GM18858 (cell line): Measurements from ENCODE around the gene MAP3K1.
"Not testable (repeated sequence)": the region's sequence is repeated elsewhere in the genome, so short reads cannot be mapped to it uniquely, and the experiment has no call there.

Experiments
- ATAC-seq: cut with Tn5 transposase; IDR thresholded peaks from one replicate; pipeline ENCODE4 v1.9.1; 2021; ENCODE audit not compliant: unreplicated experiment

Gene MAP3K1

DNA sequence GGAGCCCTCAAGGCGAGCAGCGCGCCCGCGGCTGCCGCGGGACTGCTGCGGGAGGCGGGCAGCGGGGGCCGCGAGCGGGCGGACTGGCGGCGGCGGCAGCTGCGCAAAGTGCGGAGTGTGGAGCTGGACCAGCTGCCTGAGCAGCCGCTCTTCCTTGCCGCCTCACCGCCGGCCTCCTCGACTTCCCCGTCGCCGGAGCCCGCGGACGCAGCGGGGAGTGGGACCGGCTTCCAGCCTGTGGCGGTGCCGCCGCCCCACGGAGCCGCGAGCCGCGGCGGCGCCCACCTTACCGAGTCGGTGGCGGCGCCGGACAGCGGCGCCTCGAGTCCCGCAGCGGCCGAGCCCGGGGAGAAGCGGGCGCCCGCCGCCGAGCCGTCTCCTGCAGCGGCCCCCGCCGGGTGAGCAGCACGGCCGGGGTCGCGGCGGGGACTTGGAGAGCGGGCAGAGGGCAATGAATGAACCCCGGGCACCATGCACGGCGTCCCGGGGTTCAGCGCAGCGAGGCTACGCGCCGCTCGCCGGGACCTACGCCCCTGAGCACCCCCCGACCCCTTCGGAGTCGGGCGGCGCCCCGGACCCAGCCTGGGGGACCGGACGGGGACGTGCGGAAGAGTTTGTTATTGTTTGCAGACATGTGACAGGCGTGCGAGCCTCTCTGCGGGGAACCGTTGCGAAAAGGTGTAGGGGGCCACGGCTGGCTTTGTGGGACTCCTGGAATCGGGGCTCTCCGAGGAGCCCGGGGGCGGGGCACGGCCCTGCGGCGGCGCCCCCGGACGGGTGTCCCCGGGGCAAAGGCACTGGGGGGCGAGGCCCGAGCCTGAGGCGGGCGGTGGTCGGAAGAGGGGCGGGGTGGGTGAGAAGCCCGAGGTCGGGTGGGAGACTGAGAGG lies 553 bp downstream of the MAP3K1 start:
- peak; percentile 25 for ATAC-seq

DNA sequence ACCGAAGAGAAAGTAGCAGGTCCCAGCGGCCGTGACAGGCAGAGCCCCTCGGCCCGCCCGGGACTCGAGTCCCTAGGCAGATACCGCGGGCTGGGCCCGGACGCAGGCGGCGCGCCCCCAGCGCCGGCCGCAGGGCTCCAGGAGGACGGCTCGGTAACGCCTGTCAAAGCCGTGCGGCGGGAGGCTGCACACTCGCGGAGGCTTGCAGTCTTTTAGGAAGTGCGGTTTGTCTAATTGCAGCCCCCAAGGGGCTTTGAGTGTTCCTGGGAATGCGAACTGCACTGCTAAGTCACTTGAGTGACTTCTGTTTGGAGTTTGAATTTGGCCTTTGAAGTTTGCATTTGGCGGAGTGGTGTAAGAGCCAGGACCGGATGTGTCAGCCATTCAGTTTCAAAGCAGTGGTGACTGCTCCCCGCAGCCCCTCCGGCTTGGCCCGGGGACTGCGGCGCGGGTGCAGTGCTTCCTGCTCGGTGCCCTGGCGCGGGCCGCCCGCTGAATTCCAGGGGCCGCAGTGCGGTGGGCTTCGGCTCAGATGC lies 1.3 kb downstream of the MAP3K1 start:
- ATAC-seq: peak; percentile 31

DNA sequence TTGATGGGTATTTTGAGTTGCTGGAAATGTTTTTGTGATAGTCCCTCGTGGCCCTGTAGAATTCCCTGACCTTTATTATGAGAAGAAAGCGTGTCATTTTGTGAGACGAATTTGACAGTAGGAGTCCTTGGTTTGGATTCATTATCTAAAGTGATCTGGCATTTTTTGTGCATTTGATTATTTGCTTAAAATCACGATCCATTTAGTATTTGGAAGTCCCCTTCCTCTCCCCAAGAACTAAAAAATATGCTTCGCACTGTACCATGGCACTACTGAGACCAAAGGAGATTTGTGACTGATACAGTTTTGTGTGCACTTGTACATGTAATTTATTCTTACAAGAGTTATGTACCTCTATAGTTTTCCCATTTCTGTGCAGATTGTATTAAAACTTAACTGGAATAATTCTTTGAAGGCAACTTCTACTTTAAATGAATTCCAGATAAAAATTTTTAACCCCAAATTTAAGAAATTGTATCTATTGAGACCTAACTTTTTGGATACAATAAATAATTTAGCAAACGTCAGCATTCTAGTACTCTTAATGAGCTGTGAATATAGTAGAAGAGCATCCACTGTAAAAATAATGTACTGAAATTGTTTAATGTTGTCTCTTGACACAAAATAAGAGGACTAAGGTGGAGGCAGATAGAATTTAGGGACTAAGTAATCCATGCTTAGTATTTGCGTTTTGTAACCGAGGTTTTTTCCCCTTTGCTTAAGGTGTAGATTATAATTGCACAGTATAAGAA lies 2.1 kb downstream of the MAP3K1 start:
- no peak for ATAC-seq

DNA sequence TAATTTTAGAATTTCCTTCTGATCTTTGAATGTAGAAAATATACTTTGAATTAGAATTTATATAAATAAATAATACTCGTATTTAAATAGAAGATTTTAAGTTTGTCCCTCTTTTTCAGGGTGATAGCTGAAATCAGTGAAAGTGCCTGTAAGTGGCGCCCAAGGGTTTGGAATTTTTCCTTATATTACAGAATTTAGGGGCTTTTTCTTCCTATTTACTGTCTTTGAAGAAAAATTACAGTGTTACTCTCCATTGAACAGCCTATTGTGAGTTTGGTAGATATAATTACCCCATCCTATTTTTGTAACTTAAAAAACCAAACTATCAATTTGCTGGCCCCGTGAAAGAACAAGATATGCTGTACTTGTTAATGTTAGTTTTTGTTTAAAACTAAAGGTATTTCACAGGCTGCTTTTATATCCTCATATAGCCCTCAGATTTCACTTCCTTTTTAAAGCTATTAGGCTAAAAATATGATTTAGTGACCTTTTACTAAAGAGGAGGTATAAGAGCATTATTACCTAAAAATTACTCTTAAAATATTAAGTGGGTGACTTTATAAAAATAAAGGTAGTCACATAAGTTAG lies 3.2 kb downstream of the MAP3K1 start:
- no peak for ATAC-seq

DNA sequence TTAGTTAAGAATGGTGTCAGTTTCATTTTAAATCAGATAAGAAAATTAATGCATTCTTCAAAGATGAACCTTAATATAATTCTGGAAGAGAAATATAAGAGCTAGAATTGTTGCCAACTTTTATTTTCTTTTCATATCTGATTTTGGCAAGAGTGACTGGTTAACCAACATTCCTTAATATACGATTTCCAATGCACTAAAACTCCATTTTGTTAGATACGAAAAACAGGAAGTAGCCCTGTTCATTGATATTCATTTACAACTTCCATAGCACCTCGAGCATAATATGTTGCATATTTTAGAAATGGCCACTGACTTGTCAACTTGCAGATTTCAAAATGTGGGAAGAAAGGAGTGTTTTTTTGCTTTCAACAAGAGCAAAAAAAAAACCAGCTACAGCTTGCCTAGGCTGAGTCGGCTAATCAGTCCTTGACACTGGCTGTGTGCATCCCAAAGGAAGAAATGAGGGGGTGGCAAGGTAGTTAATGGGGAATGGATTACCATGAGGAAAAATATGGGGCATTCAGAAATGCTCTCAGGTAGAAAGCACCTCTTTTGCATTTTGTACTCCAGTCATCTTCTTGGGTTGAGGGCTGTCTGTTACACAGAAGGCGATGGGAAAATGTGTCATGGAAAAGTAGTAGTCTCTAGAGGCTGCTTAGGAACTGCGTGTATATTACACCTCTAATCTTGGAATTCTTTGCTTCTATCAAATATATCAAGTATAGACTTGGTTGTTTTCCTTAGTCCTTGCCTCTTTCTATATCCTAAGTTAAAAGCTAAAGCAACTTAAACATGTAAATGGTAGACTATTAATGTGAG lies 3.9 kb downstream of the MAP3K1 start:
- no peak for ATAC-seq

DNA sequence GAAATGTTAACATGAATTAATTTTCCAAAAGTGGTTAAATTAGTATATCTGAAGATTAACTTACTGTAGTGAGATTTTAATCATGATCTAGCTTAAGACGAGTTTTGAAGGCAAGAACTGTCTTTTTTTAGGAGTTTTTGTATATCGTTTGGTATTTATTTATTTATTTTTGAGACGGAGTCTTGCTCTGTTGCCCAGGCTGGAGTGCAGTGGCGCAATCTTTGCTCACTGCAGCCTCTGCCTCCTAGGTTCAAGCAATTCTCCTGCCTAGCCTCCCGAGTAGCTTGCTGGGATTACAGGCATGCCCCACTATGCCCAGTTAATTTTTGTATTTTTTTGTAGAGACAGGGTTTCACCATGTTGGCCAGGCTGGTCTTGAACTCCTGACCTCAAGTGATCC lies 6.5 kb downstream of the MAP3K1 start:
- not testable (repeated sequence) for ATAC-seq

DNA sequence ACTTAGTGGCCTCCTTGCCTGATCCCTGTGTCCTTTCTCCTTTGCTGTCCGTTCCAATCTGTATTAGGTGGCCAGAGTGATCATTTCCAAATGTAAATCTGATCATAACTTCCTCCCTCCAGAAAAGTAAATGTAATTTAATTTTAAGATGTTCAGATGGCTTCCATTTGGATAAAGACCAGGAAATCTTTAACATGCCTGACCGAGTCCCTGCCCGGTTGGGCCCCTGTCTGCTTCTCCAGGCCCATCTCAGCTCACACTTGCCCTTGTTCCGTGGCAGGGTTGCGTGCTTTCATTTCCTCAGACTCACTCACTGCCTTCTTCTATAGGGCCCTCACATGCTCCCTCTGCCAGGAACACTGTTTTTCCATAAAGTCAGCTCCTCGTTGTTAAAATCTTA lies 7.6 kb downstream of the MAP3K1 start:
- no peak for ATAC-seq

DNA sequence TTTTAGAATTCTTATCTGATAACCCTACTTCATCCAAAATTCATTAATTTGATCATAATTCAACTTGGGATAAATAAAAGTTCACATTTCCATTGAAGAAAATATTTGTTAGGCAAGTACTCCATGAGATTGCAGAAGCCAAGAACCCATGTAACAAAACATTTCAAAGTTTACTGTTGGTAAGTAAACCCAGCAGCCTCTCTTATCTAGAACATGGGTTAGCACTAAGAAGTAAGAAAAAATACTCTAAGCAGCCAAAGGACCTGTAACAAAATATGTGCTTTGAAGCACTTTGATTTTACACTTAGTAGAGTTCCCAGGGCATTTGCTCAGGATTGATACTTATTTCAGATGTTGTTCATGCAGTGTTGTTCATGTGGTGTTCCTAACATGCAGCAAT lies 8.7 kb downstream of the MAP3K1 start:
- no peak for ATAC-seq

DNA sequence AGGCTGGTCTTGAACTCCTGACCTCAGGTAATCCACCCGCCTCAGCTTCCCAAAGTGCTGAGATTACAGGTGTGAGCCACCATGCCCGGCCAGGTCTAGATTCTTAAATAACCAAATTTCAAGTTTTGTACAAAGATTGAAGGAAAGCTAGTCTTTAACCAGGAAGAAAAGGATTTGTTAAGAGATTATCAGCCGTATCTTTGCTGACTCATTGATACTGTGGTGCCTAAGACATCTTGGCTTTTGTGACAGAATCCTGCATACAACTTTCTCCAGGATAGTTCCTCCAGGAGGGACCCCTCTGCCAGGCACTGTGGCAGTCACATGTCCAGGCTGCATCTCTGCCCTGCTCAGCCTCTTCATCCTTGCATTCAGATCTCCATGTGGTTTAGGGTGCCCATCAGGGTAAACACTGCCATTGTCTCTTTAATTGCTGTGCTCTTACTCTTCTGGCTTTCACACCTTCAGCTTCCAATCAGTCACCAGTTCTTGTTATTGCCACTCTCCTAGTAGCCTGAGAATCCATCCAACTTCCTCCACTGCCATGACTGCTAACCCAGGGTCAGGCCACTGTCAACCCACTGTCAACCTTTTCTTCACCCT lies 10.0 kb downstream of the MAP3K1 start:
- no peak for ATAC-seq

DNA sequence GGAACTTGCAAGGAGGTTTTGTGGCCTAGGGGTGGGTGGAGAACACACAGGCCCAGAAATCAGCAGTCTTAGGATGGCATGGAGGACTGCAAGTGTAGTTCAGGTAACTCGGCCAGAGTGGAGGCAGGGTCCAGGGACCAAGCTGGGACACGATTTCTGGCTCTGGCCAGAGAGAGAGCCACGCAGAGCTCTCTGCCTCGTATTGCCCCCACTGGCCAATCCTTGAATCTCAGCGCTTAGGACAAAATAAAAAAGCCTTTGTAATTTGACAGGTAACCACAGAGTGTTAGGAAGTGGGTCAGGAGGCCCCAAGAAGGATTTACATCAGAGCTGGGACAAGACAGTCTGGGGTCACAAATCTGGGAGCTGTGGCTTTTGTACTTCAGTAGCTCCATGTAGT lies 11.7 kb downstream of the MAP3K1 start:
- no peak for ATAC-seq

DNA sequence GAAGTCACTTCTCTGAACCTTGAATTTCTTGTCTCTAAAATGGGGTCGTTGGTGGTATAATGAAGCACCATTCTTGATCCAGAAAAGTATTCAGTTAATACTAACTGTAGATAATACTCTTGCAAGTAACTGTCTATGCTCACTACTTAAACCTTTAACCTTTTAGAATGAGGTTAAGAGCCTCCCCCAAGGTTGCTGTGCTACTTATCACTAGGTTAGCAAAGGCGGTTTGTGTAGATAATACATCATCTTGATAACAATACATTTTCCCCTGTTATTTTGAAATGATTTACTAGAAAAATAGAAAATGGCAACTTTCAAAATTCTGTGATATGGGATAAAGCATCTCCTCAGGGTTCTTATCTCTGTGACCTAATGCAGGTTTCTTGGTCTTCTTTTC lies 12.6 kb downstream of the MAP3K1 start:
- ATAC-seq: no peak

DNA sequence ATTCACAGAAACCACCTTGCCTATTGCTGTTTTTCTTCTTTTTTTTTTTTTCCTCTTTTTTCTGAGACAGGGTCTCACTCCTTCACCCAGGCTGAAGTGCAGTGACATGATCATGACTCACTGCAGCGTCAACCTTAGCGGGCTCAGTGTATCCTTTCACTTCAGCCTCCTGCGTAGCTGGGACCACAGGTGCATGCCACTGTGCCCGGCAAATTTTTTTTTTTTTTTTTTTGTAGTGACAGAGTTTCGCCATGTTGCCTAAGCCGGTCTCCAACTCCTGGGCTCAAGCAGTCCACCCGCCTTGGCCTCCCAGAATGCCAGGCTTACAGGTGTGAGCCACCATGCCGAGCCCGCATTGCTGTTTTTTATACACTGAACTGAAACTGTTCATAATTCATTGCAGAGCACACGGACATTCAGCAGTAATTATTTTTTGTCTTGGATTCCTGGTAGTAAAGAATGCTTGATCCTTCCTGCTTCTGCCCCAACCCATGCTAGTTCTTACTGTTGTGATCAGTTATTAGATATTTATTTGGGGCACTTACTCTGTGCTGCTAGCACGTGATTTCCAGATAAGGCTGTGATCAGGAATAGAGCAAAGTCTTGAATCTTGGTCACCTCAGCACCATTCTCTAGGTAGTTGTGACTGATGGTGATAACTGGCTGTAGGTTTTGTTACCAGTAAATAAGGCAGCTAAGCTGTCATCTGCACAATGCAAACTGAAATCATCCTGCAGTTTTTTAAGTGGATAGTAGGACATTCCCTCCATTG lies 14.0 kb downstream of the MAP3K1 start:
- ATAC-seq: no peak

DNA sequence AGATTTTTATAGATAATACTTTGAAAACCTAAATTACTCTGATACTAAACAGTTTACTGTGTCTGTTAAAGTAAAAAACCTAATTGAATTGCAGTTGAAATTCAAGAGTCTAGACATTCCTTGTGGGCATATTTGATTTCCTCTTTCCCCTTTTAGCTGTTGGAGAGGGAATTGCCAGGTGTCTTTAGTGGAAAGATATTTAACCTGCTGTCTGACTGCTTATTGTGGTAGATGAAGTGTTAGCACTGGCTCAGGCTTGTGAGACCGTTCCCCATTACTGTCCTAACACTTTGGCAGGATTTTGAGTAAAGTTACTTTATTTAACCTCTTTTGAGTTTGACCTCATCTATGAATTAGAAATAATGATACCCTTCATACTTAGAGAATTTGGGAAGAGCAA lies 16.4 kb downstream of the MAP3K1 start:
- ATAC-seq: no peak

DNA sequence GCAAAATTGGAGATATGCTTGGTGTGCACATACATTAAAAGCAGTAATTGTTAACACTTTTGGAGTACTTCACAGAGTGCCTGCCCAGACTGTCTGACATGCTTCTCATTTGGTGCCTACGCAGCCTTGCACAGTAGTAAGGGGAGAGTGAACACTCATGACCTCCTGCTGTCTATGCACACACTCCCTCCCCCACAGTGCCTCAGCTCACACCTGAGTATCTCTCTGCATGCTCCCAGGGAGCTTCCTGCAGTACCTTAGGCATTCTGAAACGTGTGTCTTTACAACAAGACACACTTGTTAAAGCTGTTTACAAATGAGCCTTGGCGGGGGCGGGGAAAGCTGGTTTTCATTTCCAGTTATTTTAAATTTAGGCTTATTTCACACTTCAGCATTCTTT lies 18.0 kb downstream of the MAP3K1 start:
- ATAC-seq: no peak

DNA sequence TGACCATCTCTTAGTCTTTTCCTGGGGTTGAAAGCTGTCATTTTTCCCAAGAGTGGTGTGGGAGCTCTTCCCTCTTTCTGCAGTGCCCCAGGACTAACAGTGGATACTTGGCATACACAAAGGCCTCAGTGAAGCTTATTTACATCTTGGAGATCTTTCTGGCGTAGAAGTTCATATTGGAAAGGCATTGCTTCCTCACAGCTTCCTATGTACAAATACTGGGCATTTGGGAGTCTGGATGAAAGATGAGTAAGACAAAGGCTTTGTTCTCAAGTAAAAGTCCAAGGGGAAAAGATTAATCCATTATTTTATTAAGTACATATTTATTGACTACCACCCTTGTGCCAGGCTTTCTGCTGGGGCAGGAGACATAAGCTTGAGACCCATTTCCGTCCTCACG lies 22.0 kb downstream of the MAP3K1 start:
- ATAC-seq: no peak

DNA sequence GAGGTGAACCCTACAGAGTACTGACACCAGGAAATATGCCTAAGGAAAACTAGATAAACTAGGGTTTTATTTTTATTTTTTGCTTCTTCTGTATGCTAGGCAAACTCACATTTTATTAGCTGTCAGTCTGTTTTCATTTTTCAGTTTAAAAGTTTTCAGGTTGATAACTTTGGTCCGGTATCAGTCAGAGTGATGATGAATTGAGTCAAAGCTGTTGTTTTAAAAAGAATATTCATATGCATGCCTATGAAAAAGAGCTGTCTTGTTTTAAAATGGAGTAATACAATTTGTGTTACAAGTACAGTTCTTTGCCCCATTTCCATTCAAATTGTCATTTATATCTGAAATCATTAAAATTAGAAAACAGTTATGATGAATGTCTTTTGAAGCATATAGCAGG lies 22.6 kb downstream of the MAP3K1 start:
- ATAC-seq: no peak

DNA sequence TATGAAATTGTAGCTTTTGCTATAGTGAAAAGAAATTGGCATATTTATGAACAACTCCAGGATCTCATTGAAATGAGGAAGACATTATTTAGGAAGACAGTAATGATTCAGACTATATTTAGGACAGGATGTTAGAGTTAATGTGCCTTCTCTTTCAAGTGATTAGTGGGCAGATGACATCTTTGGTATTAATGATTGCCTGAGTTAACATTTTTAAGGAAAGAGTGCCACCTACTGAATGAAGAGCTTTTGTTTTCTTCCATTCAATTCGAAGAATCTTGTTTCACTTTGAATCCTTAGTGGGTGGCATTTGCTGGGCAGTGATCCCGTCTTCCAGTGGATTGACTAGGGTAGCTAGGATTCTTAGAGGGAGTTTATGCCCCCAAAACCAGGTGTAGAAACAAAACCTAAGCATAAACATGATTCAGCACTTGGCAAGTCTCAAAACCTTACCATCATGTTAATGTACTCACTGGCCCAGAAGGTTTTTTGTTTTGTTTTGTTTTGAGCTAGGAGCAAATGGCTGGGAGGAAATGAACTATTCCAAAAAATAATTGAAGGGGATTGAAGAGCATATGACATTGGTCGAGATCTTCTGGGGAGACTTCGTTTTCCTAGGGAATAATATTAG lies 23.2 kb downstream of the MAP3K1 start:
- peak; percentile 48 for ATAC-seq

DNA sequence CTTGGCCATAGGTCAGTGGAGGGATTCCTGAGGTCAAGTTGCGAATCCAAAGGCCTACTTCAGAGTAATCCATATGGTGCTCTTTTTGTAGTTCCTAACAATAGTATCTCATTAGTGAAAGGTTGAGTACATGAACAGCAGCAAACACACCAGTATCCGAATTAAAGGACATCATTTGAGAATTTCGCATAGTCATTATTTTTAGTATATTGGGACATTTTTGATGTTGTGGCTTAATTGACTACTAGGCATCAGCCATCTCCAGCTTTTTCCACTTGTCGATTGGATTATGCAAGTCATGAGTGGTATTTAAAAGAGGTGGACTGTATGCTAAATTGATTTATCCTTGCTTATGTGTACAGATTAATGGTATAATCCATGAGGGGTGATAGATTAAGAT lies 23.7 kb downstream of the MAP3K1 start:
- no peak for ATAC-seq

DNA sequence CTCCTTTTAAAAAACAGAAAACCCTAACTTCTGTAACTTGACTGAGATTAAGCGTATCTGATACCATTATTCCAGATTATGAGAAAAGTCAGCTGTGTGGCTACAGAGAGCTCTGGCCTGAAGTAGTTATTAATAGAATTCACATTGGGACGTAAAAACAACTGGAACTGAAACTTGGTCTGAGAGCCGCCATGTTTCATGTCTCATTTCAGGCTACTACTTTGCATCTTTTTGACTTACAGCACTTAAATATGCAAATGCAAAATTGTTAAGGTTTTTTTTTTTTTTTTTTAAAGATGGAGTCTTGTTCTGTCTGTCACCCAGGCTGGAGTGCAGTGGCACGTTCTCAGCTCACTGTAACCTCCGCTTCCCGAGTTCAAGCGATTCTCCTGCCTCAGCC lies 25.2 kb downstream of the MAP3K1 start:
- no peak for ATAC-seq
